GM20000 (cell line): ENCODE measurements around the gene NABP1.

ENCODE experiments used
- DNase-seq: peaks from one replicate; pipeline ENCODE4 v3.0.0; 2012; ENCODE audit warnings: low spot score
- TF ChIP-seq, protein P1 (sequence below): IDR thresholded peaks from 2 replicates; pipeline ENCODE4 v1.5.1; 2012; ENCODE audit warnings: mild to moderate bottlenecking, control low read depth; ENCODE audit errors: extremely low read depth, missing control alignments

Gene NABP1

DNA sequence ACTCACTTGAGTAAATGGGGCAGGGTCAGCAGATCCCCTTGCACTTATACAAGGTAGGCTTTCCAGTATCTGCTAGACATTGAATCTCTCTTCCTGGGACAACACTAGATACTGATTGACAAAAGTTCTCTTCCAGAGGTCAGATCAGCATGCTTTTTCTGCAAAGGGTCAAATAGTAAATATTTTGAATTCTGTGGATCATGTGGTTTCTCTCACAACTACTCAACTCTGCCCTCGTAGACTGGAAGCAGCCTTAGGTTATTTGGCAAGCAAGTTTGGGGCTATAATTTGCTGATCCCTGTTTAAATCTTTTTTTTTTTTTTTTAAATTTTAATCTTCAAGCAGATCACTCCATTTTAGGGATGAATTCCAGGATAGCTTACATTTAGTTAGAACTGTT, 17.4 kb upstream of the NABP1 start:
- no peak for DNase-seq

DNA sequence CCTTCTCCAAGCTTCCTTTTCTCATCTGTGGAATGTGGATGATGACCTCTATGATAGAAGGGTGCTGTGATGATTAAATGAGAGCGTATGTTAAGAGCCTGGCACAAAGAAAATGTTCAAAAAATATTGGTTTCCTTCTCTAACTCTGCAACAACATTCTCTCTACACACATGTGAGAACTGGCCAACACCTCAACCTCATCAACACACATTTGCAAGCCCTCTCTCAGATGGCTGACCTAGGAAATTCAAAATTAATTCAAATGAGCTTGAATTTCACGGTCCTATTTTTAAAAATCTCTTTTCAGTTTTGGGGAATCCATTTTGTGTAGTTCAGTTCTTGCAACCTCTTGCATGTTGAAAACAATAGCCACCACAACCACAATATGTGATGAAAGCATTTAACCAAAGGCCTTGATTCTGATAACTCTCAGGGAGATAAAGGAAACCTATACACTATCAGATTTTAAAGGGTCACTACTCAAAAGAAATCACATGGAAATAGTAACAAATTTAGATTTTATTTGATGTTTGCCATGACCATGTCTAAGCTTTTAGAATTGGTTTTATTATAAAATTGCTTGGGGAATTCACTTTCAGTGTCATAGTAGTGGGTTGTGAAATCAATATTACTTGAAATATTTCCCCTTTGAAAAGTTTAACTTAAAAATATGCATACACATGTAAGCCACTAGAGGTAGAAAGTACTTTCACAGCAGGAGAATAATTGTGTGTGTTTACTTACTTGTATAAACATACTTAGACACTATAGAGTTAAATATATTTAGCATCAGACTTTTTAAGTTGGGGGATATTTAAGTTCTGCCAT, 16.6 kb upstream of the NABP1 start:
- TF ChIP-seq, protein P1, sequence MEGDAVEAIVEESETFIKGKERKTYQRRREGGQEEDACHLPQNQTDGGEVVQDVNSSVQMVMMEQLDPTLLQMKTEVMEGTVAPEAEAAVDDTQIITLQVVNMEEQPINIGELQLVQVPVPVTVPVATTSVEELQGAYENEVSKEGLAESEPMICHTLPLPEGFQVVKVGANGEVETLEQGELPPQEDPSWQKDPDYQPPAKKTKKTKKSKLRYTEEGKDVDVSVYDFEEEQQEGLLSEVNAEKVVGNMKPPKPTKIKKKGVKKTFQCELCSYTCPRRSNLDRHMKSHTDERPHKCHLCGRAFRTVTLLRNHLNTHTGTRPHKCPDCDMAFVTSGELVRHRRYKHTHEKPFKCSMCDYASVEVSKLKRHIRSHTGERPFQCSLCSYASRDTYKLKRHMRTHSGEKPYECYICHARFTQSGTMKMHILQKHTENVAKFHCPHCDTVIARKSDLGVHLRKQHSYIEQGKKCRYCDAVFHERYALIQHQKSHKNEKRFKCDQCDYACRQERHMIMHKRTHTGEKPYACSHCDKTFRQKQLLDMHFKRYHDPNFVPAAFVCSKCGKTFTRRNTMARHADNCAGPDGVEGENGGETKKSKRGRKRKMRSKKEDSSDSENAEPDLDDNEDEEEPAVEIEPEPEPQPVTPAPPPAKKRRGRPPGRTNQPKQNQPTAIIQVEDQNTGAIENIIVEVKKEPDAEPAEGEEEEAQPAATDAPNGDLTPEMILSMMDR: no peak
- DNase-seq: no peak

More for the DNA sequence above, 17.4 kb upstream of the NABP1 start:
- TF ChIP-seq, protein P1: no peak

DNA sequence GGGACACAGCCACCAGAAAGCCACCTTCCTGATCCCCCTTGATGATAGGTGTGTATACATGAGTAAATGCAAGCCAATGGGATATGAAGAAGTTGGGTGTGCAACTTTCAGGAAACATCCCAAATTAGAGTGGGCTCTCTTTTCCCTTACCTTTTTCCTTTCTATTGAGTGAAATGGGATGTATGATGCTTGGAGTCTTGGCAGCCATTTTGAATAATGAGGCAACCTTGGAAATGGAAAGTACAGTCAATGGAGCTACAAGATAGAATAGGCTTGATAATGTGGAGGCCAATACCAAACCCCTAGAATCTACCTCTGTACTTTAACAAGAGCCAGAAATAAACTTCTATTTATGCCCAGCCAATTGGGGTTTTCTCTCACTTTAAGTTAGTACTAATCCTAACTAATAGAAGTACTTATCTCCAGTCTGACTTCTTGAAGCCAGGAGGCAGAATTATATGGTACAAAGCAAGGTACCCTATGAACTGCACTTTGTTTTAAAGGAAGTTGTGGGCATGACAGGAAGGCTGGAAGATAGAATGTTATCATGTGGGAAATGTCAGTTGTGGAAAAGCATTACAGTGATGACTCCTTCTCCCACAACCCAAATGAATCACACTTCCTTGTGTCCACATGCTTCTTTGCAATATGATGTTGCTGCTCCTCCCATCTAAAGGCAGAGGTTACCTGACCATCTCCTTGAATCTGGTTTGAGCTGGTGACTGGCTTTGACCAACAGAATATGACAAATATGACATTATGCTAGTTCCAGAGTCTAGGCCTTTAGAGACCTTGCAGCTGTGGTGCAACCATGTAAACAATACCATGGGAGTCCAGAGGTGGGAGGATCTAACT, 12.9 kb upstream of the NABP1 start:
- DNase-seq: no peak

DNA sequence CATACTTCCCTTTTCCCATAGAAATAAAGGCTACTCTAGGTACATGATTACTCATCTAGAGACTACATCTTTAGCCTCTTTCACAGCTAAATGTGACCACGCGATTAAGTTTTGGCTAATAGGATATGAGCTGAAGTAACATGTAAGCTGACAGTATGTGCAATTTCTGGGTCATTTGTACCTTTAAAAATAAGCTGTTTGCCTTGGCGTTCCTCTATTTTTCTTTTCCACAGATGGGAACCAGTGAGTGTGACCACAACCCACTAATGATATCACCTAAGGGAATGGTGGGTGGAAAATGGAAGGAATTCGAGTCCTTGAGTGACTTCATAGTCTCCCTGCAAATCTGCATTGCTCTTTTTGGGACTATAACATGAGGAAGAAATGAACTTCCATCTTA, 11.7 kb upstream of the NABP1 start:
- TF ChIP-seq, protein P1: no peak
- DNase-seq: no peak

More for the DNA sequence above, 12.9 kb upstream of the NABP1 start:
- TF ChIP-seq, protein P1: no peak

DNA sequence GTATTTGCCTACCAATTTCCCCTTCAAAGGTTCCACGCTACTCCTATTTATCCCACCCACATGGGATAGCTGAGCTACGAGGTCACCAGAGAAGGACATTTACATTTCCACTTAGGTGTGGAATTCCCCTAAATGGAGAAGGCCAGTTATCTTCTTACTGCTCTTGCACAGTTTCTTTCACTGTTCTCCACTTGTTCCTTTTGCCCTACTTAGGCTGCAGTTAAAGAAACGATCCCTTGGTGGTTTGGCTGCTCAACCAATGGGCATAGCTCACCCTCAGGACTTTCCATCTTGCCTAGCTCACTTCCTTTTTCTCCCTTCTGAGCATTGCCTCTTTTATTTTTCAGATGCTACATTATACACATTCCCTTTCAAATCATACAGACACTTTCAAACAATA, 11.2 kb upstream of the NABP1 start:
- peak; percentile 25 for DNase-seq
- TF ChIP-seq, protein P1: no peak

DNA sequence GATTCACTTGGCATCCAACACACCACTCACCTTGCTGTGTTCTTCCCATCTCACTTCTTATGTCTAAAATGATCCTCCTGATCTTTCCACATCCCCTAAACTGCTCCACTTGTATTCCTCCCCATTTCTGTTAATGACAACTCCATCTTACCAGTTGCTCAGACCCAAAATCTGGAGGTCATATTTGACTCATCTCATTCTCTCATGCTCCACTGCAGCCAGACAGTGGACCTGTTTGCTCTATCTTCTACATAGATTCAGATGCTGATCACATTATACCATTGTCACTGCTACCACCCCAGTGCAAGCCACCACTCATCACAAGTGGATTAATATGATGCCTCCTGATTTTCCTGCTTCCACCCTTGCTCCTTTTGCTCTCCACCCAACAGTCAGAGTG, 7.9 kb upstream of the NABP1 start:
- no peak for DNase-seq
- TF ChIP-seq, protein P1: no peak

DNA sequence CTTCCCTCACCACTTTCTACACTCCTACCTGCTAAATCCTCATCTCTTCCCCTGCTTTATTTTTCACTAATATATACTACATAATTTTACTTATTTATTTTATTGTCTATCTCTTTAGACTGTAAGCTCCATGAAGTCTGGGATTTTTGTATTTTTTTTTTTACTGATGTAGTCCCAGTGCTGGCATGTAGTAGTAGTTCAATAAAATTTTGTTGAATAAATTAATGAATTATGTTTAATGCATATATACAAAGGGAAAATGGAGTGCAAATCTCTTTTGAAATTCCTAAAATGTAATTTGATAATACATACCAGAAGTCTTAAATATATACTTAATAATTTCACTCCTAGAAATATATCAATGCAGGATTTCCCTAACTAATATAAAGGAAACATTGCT, 7.1 kb upstream of the NABP1 start:
- DNase-seq: no peak
- TF ChIP-seq, protein P1: no peak
